C4-2B (cell line): ENCODE data around the gene CD164L2.

ENCODE experiments used
- H3K27ac ChIP-seq: fragments of 450-650 bp; 2 replicates; pipeline ENCODE4 v1.5.1; 2017
- CTCF ChIP-seq: fragments of 450-650 bp; conservative IDR thresholded peaks from 2 replicates; pipeline ENCODE4 v1.5.1; 2017; ENCODE audit warnings: mild to moderate bottlenecking
- ZFX ChIP-seq: fragments of 450-650 bp; IDR thresholded peaks from 2 replicates; pipeline ENCODE4 v1.6.1; 2017

CD164L2 gene

DNA sequence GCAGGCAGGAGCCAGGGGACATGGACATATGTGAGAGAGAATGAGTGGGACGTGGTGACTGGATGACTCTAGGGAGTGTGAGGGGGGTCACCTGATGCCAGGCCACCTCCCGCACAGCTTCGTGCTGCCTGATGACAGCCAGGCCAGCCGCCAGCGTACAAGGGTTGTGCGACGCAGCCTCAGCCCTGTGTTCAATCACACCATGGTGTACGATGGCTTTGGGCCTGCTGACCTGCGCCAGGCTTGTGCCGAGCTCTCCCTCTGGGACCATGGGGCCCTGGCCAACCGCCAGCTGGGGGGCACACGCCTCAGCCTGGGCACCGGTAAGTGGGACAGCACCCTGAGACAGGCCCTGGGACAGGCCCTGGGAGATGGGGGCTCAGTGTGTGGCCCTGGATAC is 30.0 kb downstream of the CD164L2 start:
- H3K27ac ChIP-seq = no peak overlapping the region
- TF ChIP-seq CTCF (no peak), ZFX (no peak)

DNA sequence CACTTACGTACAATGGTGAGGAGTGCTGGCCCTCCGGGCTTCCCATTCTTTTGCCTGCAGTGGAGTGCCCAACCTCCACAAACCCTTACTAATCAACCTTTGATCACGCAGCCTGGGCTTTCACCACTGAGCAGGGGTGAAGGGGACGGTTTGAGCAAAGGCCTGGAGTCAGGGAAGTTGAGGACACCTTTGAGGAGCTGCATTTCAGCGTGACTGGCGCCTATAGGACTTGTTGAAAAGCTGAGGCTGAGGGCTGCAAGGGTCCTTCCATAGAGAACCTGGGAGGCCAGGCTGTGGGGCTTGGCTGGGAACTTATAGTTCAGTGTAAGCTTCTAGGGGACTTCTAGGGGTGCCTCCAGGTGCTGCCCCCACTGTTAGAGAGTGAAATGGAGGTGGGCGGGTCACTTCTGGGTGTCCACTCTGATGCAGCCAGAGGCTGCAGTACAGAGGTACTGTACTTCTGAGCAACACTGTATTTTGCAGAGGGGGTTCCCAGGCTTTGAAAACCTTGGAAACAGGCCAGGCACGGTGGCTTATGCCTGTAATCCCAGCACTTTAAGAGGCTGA is 31.5 kb downstream of the CD164L2 start:
- no peak overlapping the region for H3K27ac ChIP-seq
- TF ChIP-seq ZFX = no peak
- no peak for TF ChIP-seq CTCF

DNA sequence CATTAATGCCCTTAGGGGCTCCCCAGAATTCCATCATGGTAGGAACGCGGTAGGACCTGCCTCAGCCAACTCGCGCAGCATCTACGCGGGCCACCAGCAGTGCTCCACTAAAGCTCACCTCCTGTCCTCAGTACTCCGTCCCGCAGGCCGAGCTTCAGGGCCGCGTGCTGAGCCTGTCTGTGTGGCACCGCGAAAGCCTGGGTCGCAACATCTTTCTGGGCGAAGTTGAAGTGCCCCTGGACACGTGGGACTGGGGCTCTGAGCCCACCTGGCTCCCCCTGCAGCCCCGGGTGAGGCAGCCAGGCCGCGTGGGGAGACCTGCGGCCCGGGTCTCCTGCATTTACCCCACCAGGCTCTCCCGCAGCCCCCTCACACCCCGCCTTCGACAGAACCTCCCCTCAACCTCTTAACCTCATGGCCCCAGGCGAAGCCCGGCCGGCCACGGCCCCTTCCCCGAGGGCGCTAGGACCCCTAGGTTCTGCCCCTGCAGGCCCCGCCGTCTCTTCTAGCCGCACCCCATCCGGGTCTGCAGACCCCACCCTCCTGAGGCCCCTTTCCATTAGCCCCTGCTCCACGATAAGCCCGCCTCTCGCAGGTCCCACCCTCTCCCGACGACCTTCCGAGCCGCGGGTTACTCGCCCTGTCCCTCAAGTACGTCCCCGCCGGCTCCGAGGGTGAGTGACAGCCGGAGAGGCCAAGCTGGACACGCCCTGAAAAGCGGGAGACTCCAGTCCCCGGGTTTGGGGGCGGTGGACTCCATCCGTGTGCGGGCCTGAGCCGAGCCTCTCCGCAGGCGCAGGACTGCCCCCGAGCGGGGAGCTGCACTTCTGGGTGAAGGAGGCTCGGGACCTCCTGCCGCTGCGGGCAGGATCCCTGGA is 32.2 kb downstream of the CD164L2 start:
- H3K27ac ChIP-seq = peak overlapping the region; percentile 95
- no peak for TF ChIP-seq ZFX
- no peak for TF ChIP-seq CTCF

DNA sequence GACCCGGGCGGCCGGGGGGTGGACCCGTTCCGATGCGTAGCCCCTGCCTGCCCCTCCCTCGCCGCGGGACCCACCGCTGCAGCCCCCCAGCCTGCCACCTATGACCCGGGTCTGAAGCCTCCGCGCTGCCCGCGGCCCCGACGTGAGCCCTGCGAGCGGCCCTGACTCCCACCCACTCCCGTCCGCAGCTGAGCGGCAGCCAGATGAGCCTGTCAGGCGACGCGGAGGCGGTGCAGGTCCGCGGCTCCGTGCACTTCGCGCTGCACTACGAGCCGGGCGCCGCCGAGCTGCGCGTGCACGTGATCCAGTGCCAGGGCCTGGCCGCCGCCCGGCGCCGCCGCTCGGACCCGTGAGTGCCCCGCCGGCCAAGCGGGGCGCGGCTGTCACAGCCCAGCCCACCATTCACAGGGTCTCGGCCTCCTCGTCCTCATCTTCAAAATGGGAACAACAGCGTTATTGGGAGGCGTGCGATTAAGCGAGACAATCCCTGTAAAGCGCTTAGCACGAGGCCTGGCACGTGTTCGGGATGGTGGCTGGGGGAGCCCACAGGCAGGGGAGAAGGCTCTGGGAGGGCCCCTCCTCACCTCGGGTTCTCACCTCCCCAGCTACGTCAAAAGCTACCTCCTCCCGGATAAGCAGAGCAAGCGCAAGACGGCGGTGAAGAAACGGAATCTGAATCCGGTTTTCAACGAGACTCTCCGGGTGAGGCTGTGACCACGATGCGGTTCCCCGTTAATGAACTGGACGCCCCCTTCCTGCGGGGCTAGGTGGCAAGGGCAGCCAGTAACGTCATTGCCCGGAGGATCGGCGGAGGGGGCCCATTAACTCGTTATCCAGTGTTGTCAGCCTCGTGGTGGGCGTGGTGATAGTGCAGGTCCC is 33.1 kb downstream of the CD164L2 start:
- no peak for TF ChIP-seq CTCF
- peak; percentile 73; the same call in 1 of the 2 replicates for TF ChIP-seq ZFX
- H3K27ac ChIP-seq = peak overlapping the region; percentile 95

DNA sequence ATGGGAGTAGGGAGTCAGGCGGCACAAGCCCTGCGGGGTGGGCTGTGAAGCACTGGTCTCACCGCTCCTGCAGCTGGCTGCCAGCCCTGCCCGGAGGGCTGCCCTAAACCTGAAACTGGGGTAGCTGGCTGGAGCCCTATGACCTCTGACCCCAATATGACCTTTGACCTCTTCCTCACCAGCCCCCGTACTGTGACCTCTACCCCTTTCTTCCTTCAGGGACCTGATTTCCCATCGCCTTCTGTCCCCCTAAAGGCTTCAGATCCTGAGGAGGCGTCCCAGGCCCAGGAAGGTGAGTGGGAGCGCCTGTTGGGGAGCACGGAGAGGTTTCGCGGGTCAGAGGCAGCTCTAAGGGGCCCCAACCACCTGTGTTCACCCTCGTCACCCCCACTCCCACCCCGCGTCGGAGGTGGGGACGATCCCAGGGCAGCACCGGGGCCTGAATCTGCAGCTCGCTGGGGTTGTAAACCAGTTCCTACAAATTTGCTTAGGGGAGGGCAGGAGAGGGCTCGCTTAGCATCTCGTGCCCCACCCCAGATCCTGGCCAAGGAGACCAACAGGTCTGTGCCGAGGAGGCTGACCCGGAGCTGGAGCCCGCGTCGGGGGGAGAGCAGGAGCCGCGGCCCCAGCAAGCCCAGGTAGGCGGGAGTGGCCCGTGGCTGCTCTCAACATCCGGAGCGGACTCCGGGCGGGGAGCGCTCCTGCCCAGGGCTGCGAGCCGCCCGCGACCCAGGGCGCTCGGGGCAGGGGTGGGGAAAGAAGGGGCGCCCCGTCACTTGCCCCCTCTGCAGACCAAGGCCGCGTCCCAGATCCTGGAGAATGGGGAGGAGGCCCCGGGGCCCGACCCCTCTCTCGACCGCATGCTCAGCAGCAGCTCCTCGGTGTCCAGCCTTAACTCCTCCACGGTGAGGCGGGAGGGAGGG is 34.0 kb downstream of the CD164L2 start:
- TF ChIP-seq CTCF (no peak), ZFX (no peak)
- H3K27ac ChIP-seq = peak overlapping the region; percentile 95

DNA sequence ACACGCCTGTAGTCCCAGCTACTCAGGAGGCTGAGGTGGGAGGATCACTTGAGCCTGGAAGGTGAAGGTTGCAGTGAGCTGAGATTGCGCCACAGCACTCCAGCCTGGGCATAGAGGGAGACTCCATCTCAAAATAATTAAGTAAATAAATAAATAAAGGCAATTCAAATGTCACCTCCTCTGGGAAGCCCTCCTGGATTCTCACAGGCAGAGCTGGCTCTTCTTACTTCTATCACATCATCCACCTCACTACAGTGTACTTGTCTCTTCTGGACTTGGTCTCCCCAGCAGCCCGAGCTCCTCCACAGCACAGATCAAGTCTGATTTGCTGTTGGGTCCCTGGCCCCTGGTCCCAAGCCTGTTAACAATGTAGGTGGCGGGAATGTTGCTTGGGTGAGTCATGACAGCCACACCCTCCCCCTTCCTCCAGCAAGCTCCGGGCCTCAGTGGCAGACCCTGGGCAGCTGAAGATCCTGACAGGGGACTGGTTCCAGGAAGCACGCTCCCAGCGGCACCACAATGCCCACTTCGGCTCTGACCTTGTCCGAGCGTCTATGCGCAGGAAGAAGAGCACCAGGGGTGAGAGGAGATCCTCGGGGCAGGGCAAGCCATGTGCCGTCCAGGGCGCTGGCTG is 36.0 kb downstream of the CD164L2 start:
- no peak for TF ChIP-seq ZFX
- TF ChIP-seq CTCF = no peak
- no peak overlapping the region for H3K27ac ChIP-seq
